ENCODE results near the gene TUBG2.

The TUBG2 gene

DNA sequence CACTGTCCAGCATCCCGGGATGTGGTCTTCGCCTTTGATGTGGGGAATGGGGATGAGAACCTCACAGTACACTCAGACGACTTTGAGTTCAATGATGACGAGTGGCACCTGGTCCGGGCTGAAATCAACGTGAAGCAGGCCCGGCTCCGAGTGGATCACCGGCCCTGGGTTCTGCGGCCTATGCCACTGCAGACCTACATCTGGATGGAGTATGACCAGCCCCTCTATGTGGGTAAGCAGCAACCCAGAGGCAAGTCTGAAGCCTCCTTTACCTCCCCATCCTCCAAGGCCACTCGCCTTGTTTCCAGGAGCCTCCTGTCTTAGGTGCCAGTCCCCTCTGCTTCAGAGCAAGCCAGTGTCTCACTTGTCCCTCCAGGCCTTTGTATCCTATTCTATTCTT is 33.4 kb downstream of the TUBG2 start:
- Histone ChIP-seq H4K20me1 (ENCODE audit: insufficient read depth, low read length) (no peaks in the 10 kb centered on the region), H3K4me3 (ENCODE audit: low read length) (no peak overlapping the region), H2AFZ (ENCODE audit: low read depth, low read length) (no peak overlapping the region), H3K9me3 (ENCODE audit: insufficient read depth, low read length) (no peaks in the 10 kb centered on the region), H3K36me3 (replicated peaks; ENCODE audit: low read depth, low read length) (peaks cover 59% of the 10 kb centered on the region), H3K4me2 (ENCODE audit: low read length) (no peak overlapping the region), H3K79me2 (ENCODE audit: low read length) (no peaks in the 10 kb centered on the region), H3K4me1 (ENCODE audit: low read length) (no peaks in the 10 kb centered on the region), H3K27ac (ENCODE audit: low read length) (no peak overlapping the region), H3K27me3 (ENCODE audit: low read depth, low read length) (no peaks in the 10 kb centered on the region), H3K9ac (ENCODE audit: low read length) (no peak overlapping the region)
- TF ChIP-seq EZH2phosphoT487 (IDR thresholded peaks at IDR 0.05; ENCODE audit: low read depth) (no peak), CTCF (IDR thresholded peaks at IDR 0.05; ENCODE audit: low read depth, low read length) (no peak)

DNA sequence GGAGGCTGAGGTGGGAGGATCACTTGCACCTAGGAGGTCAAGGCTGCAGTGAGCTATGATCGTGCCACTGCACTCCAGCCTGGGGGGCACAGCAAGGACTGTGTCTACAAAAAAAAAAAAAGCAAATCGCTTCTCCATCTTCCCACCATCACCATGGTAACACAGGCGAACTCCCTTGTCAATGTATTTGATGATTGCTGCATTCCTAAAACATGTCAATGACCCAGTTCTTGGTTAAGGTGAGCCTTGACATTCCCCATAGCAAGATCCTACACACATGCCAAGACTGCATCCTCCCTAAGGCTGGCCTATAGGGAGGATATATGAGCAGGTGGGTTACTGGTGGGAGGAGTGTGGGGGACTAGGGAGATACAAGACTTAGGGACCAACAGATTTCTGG is 35.4 kb downstream of the TUBG2 start:
- Histone ChIP-seq H3K27me3 (ENCODE audit: low read depth, low read length) (no peaks in the 10 kb centered on the region), H3K9ac (ENCODE audit: low read length) (no peak overlapping the region), H3K4me2 (ENCODE audit: low read length) (no peak overlapping the region), H3K79me2 (ENCODE audit: low read length) (no peaks in the 10 kb centered on the region), H3K27ac (ENCODE audit: low read length) (no peak overlapping the region), H3K4me1 (ENCODE audit: low read length) (no peaks in the 10 kb centered on the region), H3K9me3 (ENCODE audit: insufficient read depth, low read length) (no peaks in the 10 kb centered on the region), H4K20me1 (ENCODE audit: insufficient read depth, low read length) (no peaks in the 10 kb centered on the region), H3K36me3 (replicated peaks; ENCODE audit: low read depth, low read length) (peaks cover 49% of the 10 kb centered on the region), H2AFZ (ENCODE audit: low read depth, low read length) (no peak overlapping the region), H3K4me3 (ENCODE audit: low read length) (no peak overlapping the region)
- TF ChIP-seq CTCF (IDR thresholded peaks at IDR 0.05; ENCODE audit: low read depth, low read length) = no peak
- no peak for TF ChIP-seq EZH2phosphoT487 (IDR thresholded peaks at IDR 0.05; ENCODE audit: low read depth)

- Histone ChIP-seq H3K27me3 (ENCODE audit: low read depth, low read length) (no peaks in the 10 kb centered on the region), H3K36me3 (replicated peaks; ENCODE audit: low read depth, low read length) (peaks cover 50% of the 10 kb centered on the region), H3K9me3 (ENCODE audit: insufficient read depth, low read length) (no peaks in the 10 kb centered on the region), H3K9ac (ENCODE audit: low read length) (no peak overlapping the region), H2AFZ (ENCODE audit: low read depth, low read length) (no peak overlapping the region), H3K4me3 (ENCODE audit: low read length) (no peak overlapping the region), H3K4me1 (ENCODE audit: low read length) (no peaks in the 10 kb centered on the region), H3K27ac (ENCODE audit: low read length) (no peak overlapping the region), H3K4me2 (ENCODE audit: low read length) (no peak overlapping the region), H4K20me1 (ENCODE audit: insufficient read depth, low read length) (no peaks in the 10 kb centered on the region), H3K79me2 (ENCODE audit: low read length) (no peaks in the 10 kb centered on the region)
- no peak for TF ChIP-seq EZH2phosphoT487 (IDR thresholded peaks at IDR 0.05; ENCODE audit: low read depth)
Observed at GRCh38 chr17:42695500-42695899, 36.4 kb downstream of the TUBG2 start.

- H3K9ac ChIP-seq (ENCODE audit: low read length) = no peak overlapping the region
- no peak for TF ChIP-seq EZH2phosphoT487 (IDR thresholded peaks at IDR 0.05; ENCODE audit: low read depth)
- TF ChIP-seq CTCF (IDR thresholded peaks at IDR 0.05; ENCODE audit: low read depth, low read length) = no peak
- no peak overlapping the region for H3K4me3 ChIP-seq (ENCODE audit: low read length)
- no peak overlapping the region for H3K4me2 ChIP-seq (ENCODE audit: low read length)
- H2AFZ ChIP-seq (ENCODE audit: low read depth, low read length) = no peak overlapping the region
- no peaks in the 10 kb centered on the region for H4K20me1 ChIP-seq (ENCODE audit: insufficient read depth, low read length)
- H3K27me3 ChIP-seq (ENCODE audit: low read depth, low read length) = no peaks in the 10 kb centered on the region
- H3K9me3 ChIP-seq (ENCODE audit: insufficient read depth, low read length) = no peaks in the 10 kb centered on the region
- peaks cover 14% of the 10 kb centered on the region for H3K4me1 ChIP-seq (ENCODE audit: low read length)
- H3K27ac ChIP-seq (ENCODE audit: low read length) = no peak overlapping the region
- peaks cover 59% of the 10 kb centered on the region for H3K36me3 ChIP-seq (replicated peaks; ENCODE audit: low read depth, low read length)
- no peaks in the 10 kb centered on the region for H3K79me2 ChIP-seq (ENCODE audit: low read length)
Observed at GRCh38 chr17:42697108-42697811, 38.2 kb downstream of the TUBG2 start.

All from OCI-LY3 (cell line).